GM18867 (cell line): ENCODE results near the gene CCDC102A.
"Not testable (repeated sequence)": the region's sequence is repeated elsewhere in the genome, so short reads cannot be mapped to it uniquely, and the experiment has no call there.

Source experiments
- ATAC-seq: cut with Tn5 transposase; IDR thresholded peaks from one replicate; pipeline ENCODE4 v1.9.1; 2021; ENCODE audit warnings: mild to moderate bottlenecking, moderate library complexity; ENCODE audit not compliant: unreplicated experiment

The CCDC102A gene

DNA sequence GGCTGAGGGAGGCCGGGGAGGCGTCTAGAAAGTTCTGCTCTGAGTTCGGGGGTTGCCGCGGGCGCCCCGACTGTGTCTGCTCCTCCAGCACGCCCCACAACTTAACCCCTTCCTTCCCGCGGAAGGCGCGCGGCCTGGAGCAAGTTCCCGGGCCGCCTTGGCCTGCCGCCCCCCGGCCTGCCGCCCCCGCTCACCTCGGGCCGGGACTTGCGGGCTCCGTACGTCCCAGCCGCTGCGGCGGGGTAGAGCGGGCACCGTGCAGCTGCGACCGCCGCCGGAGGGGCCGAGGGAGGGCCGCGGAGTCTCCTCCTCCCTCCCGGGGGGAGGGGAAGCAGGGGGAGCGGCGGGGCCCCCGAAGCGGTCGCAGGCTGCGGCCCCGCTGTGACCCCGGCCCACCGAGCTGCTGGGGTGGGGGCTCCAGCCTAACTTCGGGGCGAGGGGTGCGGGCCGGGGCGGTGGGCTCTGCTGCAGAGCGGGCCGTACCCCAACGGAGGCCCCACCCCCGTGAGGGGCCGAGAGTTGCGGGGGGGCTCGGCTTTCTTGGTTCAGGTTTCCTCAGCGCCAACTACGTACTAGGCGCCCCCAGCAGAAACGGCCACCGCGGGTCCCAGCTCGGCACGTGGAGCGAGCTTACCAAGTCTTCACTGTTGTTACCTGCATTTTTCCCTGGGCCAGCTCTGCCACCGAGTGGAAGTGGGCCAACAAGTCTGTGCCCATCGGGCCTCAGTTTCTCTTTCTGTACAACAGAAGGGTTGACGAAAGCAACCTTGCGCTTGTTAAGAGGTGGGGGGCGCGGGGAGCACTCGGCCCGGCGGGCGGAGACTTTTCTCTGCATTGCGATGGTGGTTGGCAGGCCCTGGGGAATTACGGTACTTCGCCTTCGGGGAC is at the start of gene CCDC102A:
Gene CCDC102A (minus strand): TSS at position 266 of the 888 bp plus-strand sequence. CDS start 7,394 bp downstream, outside the sequence.
- peak; percentile 30 for ATAC-seq

DNA sequence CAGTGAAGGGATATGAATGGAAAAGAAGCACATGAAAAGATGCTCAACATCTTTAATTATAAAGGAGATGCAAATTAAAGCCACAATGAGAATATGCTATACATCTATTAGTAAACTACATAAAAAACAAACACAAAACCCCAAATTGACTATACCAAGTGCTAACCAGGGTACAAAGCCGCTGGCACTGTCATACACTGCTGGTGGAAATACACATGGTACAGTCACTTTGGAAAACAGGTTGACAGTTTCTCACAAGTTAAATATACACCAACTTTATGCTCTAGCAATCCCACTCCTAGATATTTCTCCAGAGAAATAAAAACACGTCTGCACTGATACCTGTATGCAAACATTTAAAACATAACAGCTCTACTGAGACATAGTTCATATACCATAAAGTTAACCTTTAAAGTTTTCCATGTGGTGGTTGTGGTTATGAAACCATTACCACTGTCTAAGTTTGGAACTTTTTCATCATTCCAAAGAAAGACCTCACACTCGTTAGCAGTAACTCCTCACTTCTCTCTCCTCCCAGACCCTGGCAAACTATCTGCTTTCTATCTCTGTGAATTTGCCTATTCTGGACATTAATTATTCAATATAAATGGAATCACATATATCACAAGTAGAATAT is 48.8 kb upstream of the CCDC102A start:
- no peak for ATAC-seq

DNA sequence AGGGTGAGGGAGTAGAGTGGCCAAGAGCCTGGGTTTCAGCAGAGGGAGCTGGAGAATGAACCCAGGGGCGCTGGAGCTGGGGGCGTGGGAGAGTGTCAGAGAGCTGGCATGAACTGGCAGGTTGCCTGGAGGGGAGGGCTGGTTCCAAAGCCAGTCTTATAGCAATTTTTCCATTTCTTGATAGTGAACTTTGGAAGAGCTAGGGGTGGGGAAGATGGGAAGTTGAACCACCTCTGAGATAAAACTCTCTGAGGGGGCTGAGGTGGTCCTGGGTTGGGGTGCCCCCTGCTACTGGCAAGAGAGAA is 42.9 kb upstream of the CCDC102A start:
- ATAC-seq = no peak

DNA sequence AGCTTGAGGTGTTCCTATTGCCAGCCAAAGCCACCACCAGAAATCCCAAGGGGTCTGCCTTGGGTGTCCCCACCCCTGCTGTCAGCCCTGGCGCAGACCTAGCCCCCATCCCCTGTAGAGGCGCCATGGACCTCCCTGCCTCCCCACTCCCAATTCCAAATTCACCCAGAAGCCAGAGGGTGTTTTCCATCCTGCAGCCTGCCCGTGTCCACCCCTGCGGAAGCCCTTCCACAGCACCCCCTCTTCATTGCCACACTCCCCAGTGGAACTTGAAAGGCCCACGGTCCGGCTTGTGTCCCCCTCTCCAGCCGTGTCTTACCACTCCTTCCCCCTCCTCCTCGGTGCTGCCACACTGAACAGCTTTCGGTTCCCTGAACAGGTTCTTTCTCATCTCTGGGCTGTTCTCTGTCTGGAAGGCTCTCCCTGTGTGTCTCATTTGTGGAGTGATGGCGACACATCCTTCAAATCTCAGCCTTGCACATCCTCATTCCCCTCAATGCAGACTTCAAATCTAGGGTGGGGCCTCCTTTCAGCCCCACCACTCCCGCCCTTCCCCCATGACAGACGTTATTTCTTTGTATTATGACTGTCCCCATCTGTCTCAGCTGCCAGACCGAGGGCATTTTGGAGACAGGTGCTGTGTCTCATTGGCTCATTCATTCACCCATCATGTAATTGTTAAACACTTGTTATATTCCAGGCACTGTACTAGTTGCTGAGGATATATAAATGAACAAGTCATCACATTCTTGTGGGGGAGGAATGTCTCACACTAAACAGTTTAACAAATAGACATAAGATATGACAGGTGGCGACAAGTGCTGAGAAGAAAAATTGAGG is 42.4 kb upstream of the CCDC102A start:
- ATAC-seq = no peak

DNA sequence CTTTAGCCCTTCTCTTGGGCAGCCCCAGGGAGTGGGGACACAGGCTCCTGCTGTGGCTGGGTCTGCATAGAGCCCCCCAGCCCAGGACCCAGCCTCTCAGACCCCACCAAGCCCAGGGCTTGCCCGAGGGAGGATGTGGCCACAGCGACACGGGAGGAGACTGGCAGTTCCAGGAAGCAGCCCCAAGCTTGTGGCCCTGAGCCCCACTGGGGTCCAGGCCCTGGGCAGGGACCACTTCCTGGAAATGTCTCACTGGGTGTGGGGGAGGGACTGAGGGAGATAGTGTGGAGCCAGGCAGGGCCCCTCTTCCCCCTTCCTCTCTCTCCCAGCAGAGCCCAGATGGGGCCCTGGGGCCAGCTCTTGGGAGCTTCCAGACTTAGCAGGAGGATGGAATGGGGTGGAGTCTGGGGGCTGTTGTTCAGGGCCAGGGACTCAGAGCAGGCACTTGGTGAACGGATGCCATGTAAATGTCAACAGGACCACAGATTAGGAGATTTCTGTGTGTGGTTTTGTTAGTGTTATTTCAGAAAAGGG is 41.4 kb upstream of the CCDC102A start:
- no peak for ATAC-seq

DNA sequence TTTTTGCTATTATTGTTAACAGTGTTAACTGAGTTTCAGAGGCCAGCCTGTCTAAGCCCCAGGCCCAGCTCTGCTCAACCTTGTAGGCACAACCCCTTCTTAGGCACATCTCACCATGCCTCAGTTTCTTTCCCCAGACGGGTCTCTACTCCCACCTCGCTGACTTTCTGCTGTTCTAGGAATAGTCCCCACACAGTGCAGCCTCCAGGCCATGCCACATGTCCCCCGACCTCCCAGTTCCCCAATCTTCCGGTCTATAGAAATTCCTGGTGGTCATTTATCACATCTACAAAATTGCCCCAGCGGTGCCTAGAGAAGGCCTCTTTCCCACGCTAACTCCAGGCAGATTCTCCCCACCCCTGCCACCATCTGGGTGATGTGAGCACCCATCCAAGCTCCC is 40.8 kb upstream of the CCDC102A start:
- no peak for ATAC-seq

DNA sequence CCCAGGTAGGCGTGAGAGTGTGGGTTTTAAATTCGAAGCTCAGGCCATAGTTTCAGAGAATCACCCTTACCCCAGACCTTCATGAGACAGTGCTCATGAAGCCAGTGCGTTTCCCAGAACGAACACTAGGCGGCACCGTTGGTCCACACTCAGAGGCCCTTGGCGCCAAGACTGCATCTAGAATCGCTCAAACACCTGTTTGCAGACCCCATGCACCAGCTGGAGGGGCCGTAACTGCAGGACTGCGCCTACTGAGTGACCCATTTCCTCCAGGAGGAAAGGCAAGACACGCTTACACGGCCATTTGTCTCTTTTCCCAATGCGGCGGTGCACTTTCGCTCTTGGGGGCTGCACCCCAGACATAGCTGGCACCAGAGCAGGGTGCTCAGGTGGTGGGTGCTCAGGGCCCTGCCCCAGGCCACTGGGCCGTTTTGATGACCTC is 40.1 kb upstream of the CCDC102A start:
- ATAC-seq = peak; percentile 63

GRCh38 chr16:57575468-57576277 is 39.3 kb upstream of the CCDC102A start:
- no peak for ATAC-seq

- no peak for ATAC-seq
Observed at GRCh38 chr16:57574646-57575467, 38.5 kb upstream of the CCDC102A start.

DNA sequence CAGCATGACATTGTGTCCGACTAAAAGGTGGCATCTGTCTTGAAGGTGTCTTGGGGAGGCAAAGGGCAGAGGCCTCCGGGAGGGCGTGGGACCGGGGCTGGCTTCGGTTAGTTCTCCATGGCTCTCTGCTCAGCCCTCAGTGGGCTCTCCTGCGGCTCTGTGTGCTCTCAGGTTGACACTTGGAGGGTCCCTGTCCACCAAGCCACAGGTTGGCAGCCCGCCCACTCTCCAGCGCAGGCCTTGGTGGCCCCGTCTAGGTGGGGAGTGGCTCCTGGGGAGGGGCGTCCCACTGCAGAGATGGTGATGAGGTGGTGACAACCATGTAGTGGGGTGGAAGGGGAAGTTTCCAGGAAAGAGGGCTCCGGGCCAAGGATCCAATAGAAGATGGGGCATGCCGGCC is 37.7 kb upstream of the CCDC102A start:
- no peak for ATAC-seq

GRCh38 chr16:57572978-57573728 is 36.8 kb upstream of the CCDC102A start:
- no peak for ATAC-seq

- no peak for ATAC-seq
Observed at GRCh38 chr16:57571098-57571497, 34.7 kb upstream of the CCDC102A start.

- no peak for ATAC-seq
Observed at GRCh38 chr16:57570301-57571070, 34.1 kb upstream of the CCDC102A start.

DNA sequence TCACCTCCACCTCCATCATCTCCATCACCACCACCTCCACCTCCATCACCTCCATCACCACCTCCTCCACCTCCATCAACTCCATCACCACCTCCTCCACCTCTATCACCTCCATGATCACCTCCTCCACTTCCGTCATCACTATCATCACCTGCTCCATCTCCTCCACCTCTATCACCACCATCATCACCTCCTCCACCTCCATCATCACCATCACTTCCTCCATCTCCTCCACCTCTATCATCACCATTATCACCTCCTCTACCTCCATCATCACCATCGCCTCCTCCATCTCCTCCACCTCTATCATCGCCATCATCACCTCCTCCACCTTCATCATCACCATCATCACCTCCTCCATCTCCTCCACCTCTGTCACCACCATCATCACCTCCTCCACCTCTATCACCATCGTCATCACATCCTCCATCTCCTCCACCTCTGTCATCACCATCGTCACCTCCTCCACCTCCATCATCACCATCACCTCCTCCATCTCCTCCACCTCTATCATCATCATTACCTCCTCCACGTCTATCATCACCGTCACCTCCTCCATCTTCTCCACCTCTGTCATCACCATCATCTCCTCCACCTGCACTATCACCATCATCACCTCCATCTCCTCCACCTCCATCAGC is 33.1 kb upstream of the CCDC102A start:
- ATAC-seq = no peak

DNA sequence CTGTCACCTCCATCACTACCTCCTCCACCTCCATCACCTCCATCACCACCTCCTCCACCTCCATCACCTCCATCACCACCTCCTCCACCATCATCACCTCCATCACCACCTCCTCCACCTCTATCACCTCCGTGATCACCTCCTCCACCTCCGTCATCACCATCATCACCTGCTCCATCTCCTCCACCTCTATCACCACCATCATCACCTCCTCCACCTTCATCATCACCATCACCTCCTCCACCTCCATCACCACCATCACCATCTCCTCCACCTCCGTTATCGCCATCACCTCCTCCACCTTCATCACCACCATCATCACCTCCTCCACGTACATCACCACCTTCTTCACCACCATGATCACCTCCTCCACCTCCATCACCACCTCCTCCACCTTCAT is 32.4 kb upstream of the CCDC102A start:
- not testable (repeated sequence) for ATAC-seq

DNA sequence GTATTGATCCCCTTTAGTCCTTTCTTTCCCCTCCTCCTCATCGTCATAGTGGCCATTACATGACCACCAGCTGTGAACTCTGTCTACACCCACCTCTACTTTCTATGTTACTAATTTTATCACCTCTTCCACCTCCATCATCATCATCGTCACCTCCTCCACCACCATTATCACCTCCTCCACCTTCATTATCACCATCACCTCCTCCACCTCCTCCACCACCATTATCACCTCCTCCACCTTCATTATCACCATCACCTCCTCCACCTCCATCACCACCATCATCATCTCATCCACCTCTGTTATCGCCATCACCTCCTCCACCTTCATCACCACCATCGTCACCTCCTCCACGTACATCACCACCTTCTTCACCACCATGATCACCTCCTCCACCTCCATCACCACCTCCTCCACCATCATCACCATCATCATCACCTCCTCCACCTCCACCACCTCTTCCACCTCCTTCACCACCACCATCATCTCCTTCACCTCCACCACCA is 31.9 kb upstream of the CCDC102A start:
- ATAC-seq = no peak

DNA sequence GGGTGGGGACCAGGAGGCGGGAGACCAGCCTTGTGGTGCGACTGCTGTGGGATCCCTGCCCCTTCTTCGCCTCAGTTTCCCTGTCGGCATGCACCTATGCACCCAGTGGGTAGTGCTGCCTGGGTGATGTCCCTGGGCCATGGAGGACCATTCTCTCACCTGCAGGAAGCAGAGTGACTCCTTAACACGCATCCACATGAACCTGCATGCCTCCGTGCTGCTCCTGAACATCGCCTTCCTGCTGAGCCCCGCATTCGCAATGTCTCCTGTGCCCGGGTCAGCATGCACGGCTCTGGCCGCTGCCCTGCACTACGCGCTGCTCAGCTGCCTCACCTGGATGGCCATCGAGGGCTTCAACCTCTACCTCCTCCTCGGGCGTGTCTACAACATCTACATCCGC is 31.3 kb upstream of the CCDC102A start:
- no peak for ATAC-seq
